ENCODE measurements around the gene KRT76.

- TF ChIP-seq CTCF (IDR thresholded peaks at IDR 0.05; ENCODE audit: low read length), result no peak
- TF ChIP-seq EZH2 (IDR thresholded peaks at IDR 0.05; ENCODE audit: borderline replicate concordance, low read length), result no peak
Observed at GRCh38 chr12:52811191-52812072, 34.3 kb upstream of the KRT76 start.
